ENCODE measurements around the gene JAK2. TPM values are rescaled to one million over a fixed set of nuclear protein-coding genes. Genes with fewer than 3 reads are reported as not detected.

Gene JAK2
- 2.1 to 3.5 TPM (median 3.0 TPM) in 5 replicates for total RNA-seq (2022; extraction: Qiagen RNA extraction; ENCODE audit: low read depth)

DNA sequence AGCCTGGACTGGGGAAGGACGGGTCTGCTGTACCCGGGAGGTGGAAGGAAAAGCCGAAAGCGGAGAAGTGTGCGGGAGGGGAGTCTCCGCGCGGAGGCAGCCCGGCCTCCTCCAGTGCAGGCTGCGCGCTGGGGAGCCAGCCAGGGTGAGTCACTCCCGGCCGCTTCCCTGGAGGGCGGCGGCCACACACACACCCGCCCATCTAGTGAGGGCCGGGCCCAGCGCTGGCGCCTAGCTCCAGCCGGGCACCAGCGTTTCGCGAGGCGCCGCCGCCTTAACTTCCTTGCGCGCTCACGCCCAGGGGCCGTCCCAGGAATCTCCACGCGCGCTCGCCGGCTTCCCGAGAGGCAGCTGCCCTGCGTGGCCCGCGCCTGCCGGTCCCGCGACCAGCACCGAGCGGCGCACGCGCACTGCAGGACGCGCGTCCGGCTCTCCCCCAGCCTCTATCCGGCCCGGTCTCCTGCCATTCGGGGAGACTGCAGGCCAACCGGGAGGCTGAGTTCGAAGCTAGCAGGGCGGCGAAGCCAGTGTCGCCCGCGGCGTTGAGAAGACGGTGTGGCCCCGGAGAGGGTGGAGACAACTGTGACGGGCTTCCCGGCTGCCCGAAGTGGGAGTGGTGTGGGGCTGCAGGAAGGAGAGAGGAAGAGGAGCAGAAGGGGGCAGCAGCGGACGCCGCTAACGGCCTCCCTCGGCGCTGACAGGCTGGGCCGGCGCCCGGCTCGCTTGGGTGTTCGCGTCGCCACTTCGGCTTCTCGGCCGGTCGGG, at the start of gene JAK2:
Gene JAK2 (plus strand): TSS at position 652 of the 765 bp plus-strand sequence. CDS start 36,716 bp downstream, outside the sequence.

Other genes starting within 250 kb of the JAK2 start
- gene AK3, start 244.1 kb upstream of the JAK2 start, total RNA-seq (2022; extraction: Qiagen RNA extraction; ENCODE audit: low read depth): 46.5 to 56.5 TPM (median 53.0 TPM) in 5 replicates
- 35.7 to 42.6 TPM (median 39.6 TPM) in 5 replicates for gene RCL1, start 192.3 kb upstream of the JAK2 start, total RNA-seq (2022; extraction: Qiagen RNA extraction; ENCODE audit: low read depth)
- gene INSL6, start 200.4 kb downstream of the JAK2 start, total RNA-seq (2022; extraction: Qiagen RNA extraction; ENCODE audit: low read depth): not detected in 5 replicates
- gene INSL4, start 246.1 kb downstream of the JAK2 start, total RNA-seq (2022; extraction: Qiagen RNA extraction; ENCODE audit: low read depth): 15.5 to 17.9 TPM (median 16.0 TPM) in 5 replicates